Endothelial cell of umbilical vein (primary cell): ENCODE measurements around the gene PRRT1B.

Experiments
- MAX ChIP-seq: IDR thresholded peaks from 2 replicates; pipeline ENCODE4 v1.6.1; 2011; ENCODE audit not compliant: insufficient read depth, insufficient read length
- MYC ChIP-seq: IDR thresholded peaks from one replicate; pipeline ENCODE4 v1.6.1; 2011; ENCODE audit warnings: mild to moderate bottlenecking, low read depth, low read length

GRCh38 chr9:131520503-131520902 lies 24.8 kb upstream of the PRRT1B start:
- TF ChIP-seq MAX, result no peak
- TF ChIP-seq MYC, result no peak
